Fibroblast of pulmonary artery (primary cell): ENCODE measurements around the gene CDC34.

Experiments used
- DNase-seq: peaks from one replicate; pipeline ENCODE4 v3.0.0-alpha.2; 2010; ENCODE audit warnings: low read depth
- H3K4me3 ChIP-seq: replicated peaks from 2 replicates; pipeline ENCODE4 v1.5.1; 2011; ENCODE audit warnings: low read depth, mild to moderate bottlenecking, control low read depth, low read length, moderate library complexity
- TF ChIP-seq, protein P1 (sequence below): IDR thresholded peaks from 2 replicates; pipeline ENCODE4 v1.5.1; 2011; ENCODE audit warnings: mild to moderate bottlenecking, control low read depth, low read length, inconsistent platforms; ENCODE audit errors: missing control alignments

Gene CDC34

DNA sequence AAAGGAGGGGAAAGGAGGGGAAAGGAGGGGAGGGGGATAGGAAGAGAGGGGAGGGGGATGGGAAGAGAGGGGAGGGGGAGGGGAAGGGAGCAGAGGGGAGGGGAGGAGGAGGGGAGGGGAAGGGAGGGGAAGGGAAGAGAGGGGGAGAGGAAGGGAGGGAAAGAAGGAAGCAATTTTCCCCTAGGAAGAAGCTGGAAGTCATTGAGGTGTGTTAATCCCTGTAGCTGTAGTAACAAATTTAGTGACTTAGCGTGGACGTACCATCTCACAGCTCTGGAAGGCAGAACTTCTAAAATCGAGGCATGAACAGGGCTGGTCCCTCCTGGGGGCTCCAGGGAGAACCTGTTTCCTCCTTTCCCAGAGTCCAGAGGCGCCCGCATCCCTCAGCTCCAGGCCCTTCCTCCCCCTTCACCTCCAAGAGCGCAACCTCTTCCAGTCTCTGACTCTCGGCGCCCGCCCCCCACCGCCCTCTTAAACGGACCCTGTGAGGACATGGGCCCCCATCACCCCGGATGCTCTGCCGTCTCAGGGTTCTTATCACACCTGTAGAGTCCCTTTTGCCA, 5.6 kb upstream of the CDC34 start:
- no peak overlapping the region for H3K4me3 ChIP-seq

DNA sequence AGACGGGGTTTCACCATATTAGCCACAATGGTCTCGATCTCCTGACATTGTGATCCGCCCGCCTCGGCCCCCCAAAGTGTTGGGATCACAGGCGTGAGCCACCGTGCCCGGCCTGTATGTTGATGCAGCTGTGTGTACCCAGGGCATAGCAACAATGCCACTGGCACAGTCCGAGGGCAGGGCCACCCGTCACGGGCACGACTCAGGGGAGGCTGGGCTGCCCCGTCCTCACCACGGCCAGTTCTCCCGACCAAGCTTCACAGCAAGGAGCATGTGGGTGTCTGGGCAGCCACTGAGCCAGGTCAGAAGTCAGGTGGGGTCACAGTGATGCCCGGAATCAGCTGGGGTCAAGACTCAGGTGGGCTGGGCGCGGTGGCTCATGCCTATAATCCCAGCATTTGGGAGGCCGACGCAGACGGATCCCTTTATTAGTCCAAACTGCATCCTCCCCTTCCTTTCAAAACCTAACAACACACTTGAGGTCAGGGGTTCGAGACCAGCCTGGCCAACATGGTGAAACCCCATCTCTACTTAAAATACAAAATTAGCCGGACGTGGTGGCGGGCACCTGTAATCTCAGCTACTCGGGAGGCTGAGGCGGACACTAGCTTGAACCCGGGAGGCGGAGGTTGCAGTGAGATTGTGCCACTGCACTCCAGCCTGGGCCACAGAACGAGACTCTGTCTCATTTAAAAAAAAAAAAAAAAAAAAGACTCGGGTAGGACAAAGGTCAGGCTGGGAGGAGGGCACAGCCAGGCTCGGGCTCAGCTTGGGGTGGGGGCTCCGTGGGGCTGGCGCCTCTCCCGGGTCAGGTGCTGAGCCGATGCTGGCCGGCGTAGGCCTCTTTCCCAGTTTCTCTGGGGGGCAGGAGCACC, 1.2 kb upstream of the CDC34 start:
- TF ChIP-seq, protein P1, sequence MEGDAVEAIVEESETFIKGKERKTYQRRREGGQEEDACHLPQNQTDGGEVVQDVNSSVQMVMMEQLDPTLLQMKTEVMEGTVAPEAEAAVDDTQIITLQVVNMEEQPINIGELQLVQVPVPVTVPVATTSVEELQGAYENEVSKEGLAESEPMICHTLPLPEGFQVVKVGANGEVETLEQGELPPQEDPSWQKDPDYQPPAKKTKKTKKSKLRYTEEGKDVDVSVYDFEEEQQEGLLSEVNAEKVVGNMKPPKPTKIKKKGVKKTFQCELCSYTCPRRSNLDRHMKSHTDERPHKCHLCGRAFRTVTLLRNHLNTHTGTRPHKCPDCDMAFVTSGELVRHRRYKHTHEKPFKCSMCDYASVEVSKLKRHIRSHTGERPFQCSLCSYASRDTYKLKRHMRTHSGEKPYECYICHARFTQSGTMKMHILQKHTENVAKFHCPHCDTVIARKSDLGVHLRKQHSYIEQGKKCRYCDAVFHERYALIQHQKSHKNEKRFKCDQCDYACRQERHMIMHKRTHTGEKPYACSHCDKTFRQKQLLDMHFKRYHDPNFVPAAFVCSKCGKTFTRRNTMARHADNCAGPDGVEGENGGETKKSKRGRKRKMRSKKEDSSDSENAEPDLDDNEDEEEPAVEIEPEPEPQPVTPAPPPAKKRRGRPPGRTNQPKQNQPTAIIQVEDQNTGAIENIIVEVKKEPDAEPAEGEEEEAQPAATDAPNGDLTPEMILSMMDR: no peak
- no peak for DNase-seq
- peak overlapping the region; percentile 66 for H3K4me3 ChIP-seq

More for the DNA sequence above, 5.6 kb upstream of the CDC34 start:
- no peak for DNase-seq
- TF ChIP-seq, protein P1: no peak

DNA sequence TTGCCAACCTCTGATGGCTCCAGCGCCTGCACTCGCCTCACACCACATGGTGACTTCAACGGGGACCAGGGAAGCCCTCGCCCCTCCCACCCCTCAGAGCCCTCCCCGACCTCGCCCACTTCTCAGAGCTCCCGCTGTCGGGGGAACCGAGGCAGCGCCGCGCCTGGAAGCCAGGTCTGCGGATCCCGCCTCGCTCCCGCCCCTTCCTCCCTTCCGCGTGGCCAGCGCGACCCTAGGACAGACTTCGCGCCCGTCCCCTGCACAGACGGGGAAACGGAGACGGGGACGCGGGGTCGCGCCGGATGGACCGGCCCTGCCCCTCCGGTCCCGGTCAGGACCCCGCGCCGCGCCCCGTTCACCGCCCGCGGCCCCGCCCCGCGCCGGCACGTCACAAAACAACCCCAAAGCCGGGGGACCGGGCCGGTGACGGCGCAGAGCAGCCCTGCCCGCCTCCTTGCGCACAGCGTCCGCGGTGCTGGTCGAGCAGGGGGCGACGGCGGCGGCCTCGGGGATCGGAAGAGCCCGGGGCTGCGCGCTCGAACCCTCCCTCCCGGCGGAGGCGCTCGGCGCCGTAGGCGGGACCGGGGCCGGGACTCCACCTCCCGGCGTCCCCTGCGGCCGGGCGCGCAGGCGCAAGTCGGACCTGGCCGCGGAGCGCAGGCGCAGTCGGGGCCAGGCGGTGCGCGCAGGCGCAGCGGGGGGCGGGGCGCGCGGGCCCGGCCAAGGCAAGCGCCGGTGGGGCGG, 379 bp upstream of the CDC34 start:
- TF ChIP-seq, protein P1: no peak
- peak overlapping the region; percentile 85 for H3K4me3 ChIP-seq
- DNase-seq: peak; percentile 82

DNA sequence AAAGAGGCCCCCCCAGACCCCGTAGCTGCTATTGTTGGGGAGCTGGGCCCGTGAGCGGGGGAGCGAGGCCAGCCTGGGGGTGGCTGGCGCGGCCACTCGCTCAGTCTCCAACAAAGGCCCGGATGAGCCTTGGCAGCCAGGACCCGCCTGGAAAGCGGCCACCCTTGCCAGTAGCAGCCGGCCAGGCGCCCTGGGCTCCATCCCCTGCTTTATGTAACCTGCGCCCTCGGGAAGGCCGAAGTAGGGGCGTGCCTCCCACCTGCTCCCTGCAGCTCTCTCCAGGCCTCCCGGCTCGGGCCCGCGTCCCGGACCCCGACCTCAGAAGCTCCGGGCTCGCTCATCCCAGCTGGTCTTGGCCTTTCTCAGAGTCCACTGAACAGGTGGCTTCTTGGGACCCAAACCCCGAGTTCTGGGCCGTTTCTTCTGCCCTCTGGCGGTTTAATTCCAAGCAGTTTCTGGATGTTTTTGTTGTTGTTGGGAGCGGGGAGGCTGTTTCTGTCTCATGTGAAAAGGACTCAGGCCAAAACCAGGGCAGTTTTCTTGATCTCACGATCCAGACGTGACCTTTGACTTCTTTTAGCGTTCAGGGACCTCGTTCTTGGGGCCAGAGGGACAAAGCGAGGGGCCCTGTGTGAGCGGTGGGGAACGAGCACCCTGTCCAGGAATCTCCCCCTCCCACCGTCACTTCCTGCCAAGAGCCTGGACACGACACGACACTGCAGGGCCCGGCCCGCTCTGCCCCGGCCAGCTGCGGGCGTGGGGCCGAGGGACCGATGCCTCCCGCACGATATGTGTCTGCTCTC, 1.2 kb downstream of the CDC34 start:
- DNase-seq: peak; percentile 73
- TF ChIP-seq, protein P1: peak; percentile 61
- H3K4me3 ChIP-seq: peak overlapping the region; percentile 85

DNA sequence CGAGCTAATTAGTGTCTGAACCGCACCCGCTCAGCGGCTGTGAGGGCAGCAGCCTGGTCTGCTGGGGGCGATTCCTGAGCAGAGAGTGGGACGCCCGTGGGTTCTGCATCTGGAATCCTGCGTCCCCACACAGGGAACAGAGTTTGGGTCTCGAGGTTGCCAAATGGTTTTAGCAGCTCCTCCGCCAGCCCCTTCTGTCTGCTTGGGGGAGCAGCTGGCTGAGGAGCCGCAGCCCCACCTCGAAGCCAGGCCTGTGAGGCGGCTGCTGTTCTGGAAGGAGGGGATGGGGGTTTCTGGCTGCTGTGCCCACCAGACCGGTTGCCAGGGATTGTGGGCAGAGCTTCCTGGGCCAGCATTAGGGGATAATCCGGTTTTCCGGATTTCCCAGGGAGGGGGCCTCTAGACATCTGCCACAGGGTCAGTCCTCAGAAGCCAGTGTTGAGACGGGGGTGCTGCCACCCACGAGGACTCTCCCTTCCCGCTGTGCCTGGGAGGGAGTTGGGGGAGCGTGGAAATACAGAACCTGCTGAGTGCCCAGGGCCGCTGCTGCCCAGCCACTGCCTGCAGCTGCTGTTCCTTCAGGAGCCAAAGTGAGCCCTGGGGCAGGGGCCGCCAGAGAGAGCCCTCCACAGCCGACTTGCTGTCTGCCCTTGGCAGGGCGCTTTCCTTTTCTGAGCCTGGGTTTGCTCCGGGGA, 2.0 kb downstream of the CDC34 start:
- no peak for DNase-seq
- TF ChIP-seq, protein P1: no peak

DNA sequence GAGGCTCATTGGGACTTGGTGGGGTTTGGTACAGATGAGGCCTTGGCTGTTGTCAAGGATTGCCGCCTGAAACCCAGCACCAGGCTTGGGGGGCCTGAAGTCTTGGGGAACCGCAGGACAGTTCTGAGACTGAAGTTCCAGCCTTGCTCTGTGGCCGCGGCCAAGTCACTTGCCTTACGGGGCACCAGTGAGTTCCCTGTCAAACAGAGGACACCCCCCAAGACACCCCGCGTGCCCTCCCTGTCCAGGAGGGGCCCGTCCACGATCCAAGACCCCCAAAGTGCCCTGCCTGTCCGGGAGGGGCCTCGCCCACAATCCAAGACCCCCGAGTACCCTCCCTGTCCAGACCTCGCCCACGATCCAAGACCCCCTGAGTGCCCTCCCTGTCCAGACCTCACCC, 2.5 kb downstream of the CDC34 start:
- DNase-seq: no peak
- TF ChIP-seq, protein P1: no peak
- H3K4me3 ChIP-seq: peak overlapping the region; percentile 85

More for the DNA sequence above, 2.0 kb downstream of the CDC34 start:
- peak overlapping the region; percentile 85 for H3K4me3 ChIP-seq
